DOHH2 (cell line): ENCODE data around the gene GAS7.

Source experiments
- CTCF ChIP-seq: fragments of 200-600 bp; sonication (generic); IDR thresholded peaks from one replicate; pipeline ENCODE4 v1.5.1; 2014; ENCODE audit warnings: antibody characterized with exemption, mild to moderate bottlenecking, low read depth, low read length; ENCODE audit not compliant: poor library complexity, severe bottlenecking
- EZH2phosphoT487 ChIP-seq: fragments of 200-600 bp; sonication (generic); IDR thresholded peaks from 2 replicates; pipeline ENCODE4 v1.6.1; 2017; ENCODE audit warnings: borderline replicate concordance, mild to moderate bottlenecking, antibody characterized with exemption, low read length, moderate library complexity, mixed read lengths

GRCh38 chr17:9932491-9932890 lies 265.9 kb downstream of the GAS7 start:
- TF ChIP-seq EZH2phosphoT487 (no peak), CTCF (no peak)
